K562 (cell line): ENCODE data around the gene AP2A2. TPM values are rescaled to one million over a fixed set of nuclear protein-coding genes. Genes with fewer than 3 reads are reported as not detected.

Experiments used
- ATAC-seq: fragments of 200-7000 bp; cut with Tn5 transposase; 3 replicates; pipeline ENCODE4 v1.9.1; 2020; ENCODE audit warnings: moderate library complexity
- BruUV-seq: library from RNA; stranded (reverse); fragments of 400-500 nt; replicated peaks from 2 replicates; lab custom pipeline; 2021; lab: Mats Ljungman, UMichigan
- CTCF ChIA-PET: fragments of 300-600 bp; formaldehyde crosslinking; extraction: SDS; loops from one replicate; lab custom pipeline; 2021; ENCODE audit warnings: low intra/inter-chr PET ratio; lab: Yijun Ruan, JAX
- POLR2A ChIA-PET: fragments of 300-600, 350-650 bp; sonication (Branson Sonifier 250); formaldehyde crosslinking; extraction: SDS; loops from one replicate; lab custom pipeline; 2021; ENCODE audit warnings: antibody characterized with exemption, inconsistent platforms; lab: Yijun Ruan, JAX
- DNase-seq, 4 experiments: peaks; one replicate each; pipeline versions ENCODE4 v3.0.0 to v3.0.0-alpha.2; 2011 to 2018; ENCODE audit warnings: low spot score in 3 of 4, mixed read lengths in 3 of 4; ENCODE audit errors: extremely low read depth in 1 of 4
- FAIRE-seq: peaks from 2 replicates; lab custom pipeline; 2011; peaks lifted over from hg19 to GRCh38; lab: Jason Lieb, UNC
- H2AFZ ChIP-seq: 2 replicates; pipeline ENCODE4 v1.6.0; 2011; ENCODE audit warnings: low read depth, low read length, control low read depth, inconsistent platforms
- H3K27ac ChIP-seq: fragments of 200-600 bp; 3 replicates; pipeline ENCODE4 v1.8.0; 2011; ENCODE audit warnings: low read depth, mild to moderate bottlenecking, control low read depth, inconsistent platforms, low read length, moderate library complexity, mixed read lengths; ENCODE audit errors: extremely low read depth
- H3K27me3 ChIP-seq, 2 experiments: fragments of 300-600 bp in 1 of 2; 2 replicates in 1 of 2; 3 replicates in 1 of 2; pipeline versions ENCODE4 v1.6.0 to v1.8.0; 2011; ENCODE audit warnings: inconsistent platforms in 2 of 2, low read length in 2 of 2, mild to moderate bottlenecking in 1 of 2, mixed read lengths in 1 of 2, moderate library complexity in 1 of 2; ENCODE audit not compliant: control insufficient read depth in 2 of 2, insufficient read depth in 2 of 2
- H3K36me3 ChIP-seq: fragments of 300-600 bp; 3 replicates; pipeline ENCODE4 v1.8.0; 2011; ENCODE audit warnings: mild to moderate bottlenecking, low read length, inconsistent platforms; ENCODE audit not compliant: control insufficient read depth, insufficient read depth
- H3K4me1 ChIP-seq, 2 experiments: fragments of 200-600 bp in 1 of 2; replicated peaks in 1 of 2; 2 replicates in 1 of 2; 3 replicates in 1 of 2; pipeline versions ENCODE4 v1.5.1 to v1.8.0; 2011; ENCODE audit warnings: inconsistent platforms in 2 of 2, low read length in 2 of 2, mild to moderate bottlenecking in 1 of 2, mixed read lengths in 1 of 2, moderate library complexity in 1 of 2; ENCODE audit not compliant: control insufficient read depth in 2 of 2, insufficient read depth in 2 of 2
- H3K4me2 ChIP-seq: 2 replicates; pipeline ENCODE4 v1.6.1; 2011; ENCODE audit warnings: low read length, control low read depth, inconsistent platforms, mixed read lengths; ENCODE audit not compliant: insufficient read depth
- H3K4me3 ChIP-seq: fragments of 200-600 bp; sonication (generic), shearing (Covaris generic); 2 replicates; pipeline ENCODE4 v1.5.1; 2016; ENCODE audit warnings: control low read depth, inconsistent platforms
- H3K79me2 ChIP-seq: fragments of 200-600 bp; 3 replicates; pipeline ENCODE4 v1.8.0; 2011; ENCODE audit warnings: low read length, inconsistent platforms; ENCODE audit not compliant: control insufficient read depth, insufficient read depth
- H3K9ac ChIP-seq, 2 experiments: 2 replicates each; pipeline versions ENCODE4 v1.6.0 to v1.6.1; 2011; ENCODE audit warnings: low read depth in 2 of 2, low read length in 2 of 2, control low read depth in 1 of 2, inconsistent platforms in 1 of 2, mild to moderate bottlenecking in 1 of 2, mixed read lengths in 1 of 2; ENCODE audit not compliant: insufficient read depth in 1 of 2
- H3K9me1 ChIP-seq: one replicate; pipeline ENCODE4 v1.6.0; 2011; ENCODE audit warnings: inconsistent platforms, mild to moderate bottlenecking, low read length, moderate library complexity; ENCODE audit not compliant: control insufficient read depth, insufficient read depth
- H3K9me3 ChIP-seq: replicated peaks from 2 replicates; pipeline ENCODE4 v1.5.1; 2011; ENCODE audit warnings: low read depth, low read length, inconsistent platforms; ENCODE audit not compliant: control insufficient read depth, insufficient read depth
- H4K20me1 ChIP-seq: replicated peaks from 2 replicates; pipeline ENCODE4 v1.6.1; 2011; ENCODE audit warnings: low read length, inconsistent platforms, mixed read lengths; ENCODE audit not compliant: control insufficient read depth, insufficient read depth
- CBX1 ChIP-seq: sonication (generic); IDR thresholded peaks from 2 replicates; pipeline ENCODE4 v1.6.1; 2016; ENCODE audit warnings: antibody characterized with exemption, low read depth, mild to moderate bottlenecking
- CEBPB ChIP-seq: fragments of 450-650 bp; IDR thresholded peaks from 2 replicates; pipeline ENCODE4 v1.6.1; 2016; ENCODE audit warnings: missing genetic modification characterization, missing compliant biosample characterization
- EGR1 ChIP-seq: fragments of 450-650 bp; conservative IDR thresholded peaks from 2 replicates; pipeline ENCODE4 v1.6.1; 2017; ENCODE audit warnings: mild to moderate bottlenecking
- HMGN3 ChIP-seq: IDR thresholded peaks from 2 replicates; pipeline ENCODE4 v1.6.1; 2011; ENCODE audit warnings: borderline replicate concordance, low read depth, mild to moderate bottlenecking, mixed read lengths, low read length; ENCODE audit not compliant: insufficient read length; ENCODE audit errors: extremely low read depth
- PCBP2 ChIP-seq: fragments of 200-400 bp; formaldehyde crosslinking; IDR thresholded peaks from 2 replicates; pipeline ENCODE4 v1.6.1; 2018; ENCODE audit warnings: low read length, low read depth, mild to moderate bottlenecking, moderate library complexity; ENCODE audit not compliant: poor library complexity, severe bottlenecking
- POLR2A ChIP-seq: fragments of 450-650 bp; conservative IDR thresholded peaks from 2 replicates; pipeline ENCODE4 v1.6.1; 2016
- POLR2AphosphoS5 ChIP-seq: IDR thresholded peaks from 2 replicates; pipeline ENCODE4 v1.6.1; 2011; ENCODE audit warnings: mild to moderate bottlenecking, low read depth, low read length, moderate library complexity; ENCODE audit not compliant: control insufficient read depth, insufficient read depth
- RFX5 ChIP-seq: IDR thresholded peaks from 2 replicates; pipeline ENCODE4 v1.6.1; 2011; ENCODE audit warnings: low read depth, mild to moderate bottlenecking, improper control_type of control experiment, low read length
- ZEB2 ChIP-seq: fragments of 450-650 bp; IDR thresholded peaks from 2 replicates; pipeline ENCODE4 v1.6.1; 2016
- ZNF41 ChIP-seq: fragments of 250-450 bp; sonication (Bioruptor Pico); conservative IDR thresholded peaks from 2 replicates; pipeline ENCODE4 v1.4.0; 2020; ENCODE audit warnings: mild to moderate bottlenecking
- ZNF668 ChIP-seq: fragments of 250-450 bp; sonication (Bioruptor Pico); IDR thresholded peaks from 2 replicates; pipeline ENCODE4 v1.8.0; 2022; ENCODE audit warnings: mild to moderate bottlenecking, inconsistent platforms
- WGBS: fragments of 100-300 bp; shearing (Covaris generic); methylation state at CpG from one replicate; pipeline ENCODE4 v1.1.6; 2016; ENCODE audit warnings: low coverage, mixed read lengths; ENCODE audit not compliant: insufficient coverage; ENCODE audit errors: missing lambda C conversion rate; 5-methylcytosine and 5-hydroxymethylcytosine counted together
- in situ Hi-C: fragments of 300-500 bp; cut with MboI; formaldehyde crosslinking; loops from 4 replicates; pipeline ENCODE4 v1.15.0; 2018; ENCODE audit warnings: inconsistent platforms, mixed read lengths
- intact Hi-C: fragments of 100-400 bp; cut with micrococcal nuclease; formaldehyde crosslinking; loops from 2 replicates; pipeline ENCODE4 v1.14.2; 2022
- polyA plus RNA-seq, 8 experiments: library from polyadenylated mRNA; depleted of rRNA in 4 of 8; stranded (reverse) in 5 of 8; unstranded in 3 of 8; fragments of >200 nt; fragmentation: Nextera tagmentation in 2 of 8; fragmentation: Illumina TruSeq in 1 of 8; extraction: Ambion mirVana in 2 of 8; extraction: Trizol in 1 of 8; gene quantifications; 2 replicates each; pipeline versions ENCODE4 v1.2.1 to v1.2.3, GENCODE V29; 2011 to 2014; ENCODE audit warnings: inconsistent platforms in 1 of 8, missing spikeins in 1 of 8
- total RNA-seq, 7 experiments: library from RNA; depleted of rRNA in 6 of 7; stranded (reverse); fragments of >200 nt in 6 of 7; fragmentation: Illumina TruSeq in 2 of 7; extraction: Trizol in 2 of 7; gene quantifications; 2 replicates each; pipeline versions ENCODE4 v1.2.1 to v1.2.3, GENCODE V29; 2011 to 2021; ENCODE audit warnings: low replicate concordance in 1 of 7
- TF ChIP-seq, protein P1 (sequence below), 2 experiments: fragments of 450-650 bp in 1 of 2; sonication (generic) in 1 of 2; formaldehyde crosslinking in 1 of 2; IDR thresholded peaks in 1 of 2; conservative IDR thresholded peaks in 1 of 2; 2 replicates each; pipeline versions ENCODE4 v1.6.1 to v1.8.1; 2016 to 2023; ENCODE audit warnings: mild to moderate bottlenecking in 2 of 2, moderate library complexity in 2 of 2, inconsistent platforms in 1 of 2, missing genetic modification reagents in 1 of 2
- TF ChIP-seq, protein P2 (sequence below): fragments of 250-450 bp; sonication (Bioruptor Pico); IDR thresholded peaks from 2 replicates; pipeline ENCODE4 v1.8.0; 2022; ENCODE audit warnings: moderate library complexity, mild to moderate bottlenecking, inconsistent platforms
- TF ChIP-seq, protein P3 (sequence below), 2 experiments: IDR thresholded peaks in 1 of 2; conservative IDR thresholded peaks in 1 of 2; 2 replicates each; pipeline ENCODE4 v1.6.1; 2016; ENCODE audit warnings: low read depth in 2 of 2, mild to moderate bottlenecking in 1 of 2, missing compliant biosample characterization in 1 of 2, missing genetic modification characterization in 1 of 2, moderate library complexity in 1 of 2
- TF ChIP-seq, protein P4 (sequence below): sonication (generic); formaldehyde crosslinking; IDR thresholded peaks from 2 replicates; pipeline ENCODE4 v1.8.1; 2023; ENCODE audit warnings: mild to moderate bottlenecking, missing genetic modification reagents

The AP2A2 gene
- total and polyA plus RNA-seq, 9 of the 15 experiments (the other 6 are each of a cell fraction or from before 2014, with no cell fraction given), result 0.69 to 41.7 (median 15.2) TPM

DNA sequence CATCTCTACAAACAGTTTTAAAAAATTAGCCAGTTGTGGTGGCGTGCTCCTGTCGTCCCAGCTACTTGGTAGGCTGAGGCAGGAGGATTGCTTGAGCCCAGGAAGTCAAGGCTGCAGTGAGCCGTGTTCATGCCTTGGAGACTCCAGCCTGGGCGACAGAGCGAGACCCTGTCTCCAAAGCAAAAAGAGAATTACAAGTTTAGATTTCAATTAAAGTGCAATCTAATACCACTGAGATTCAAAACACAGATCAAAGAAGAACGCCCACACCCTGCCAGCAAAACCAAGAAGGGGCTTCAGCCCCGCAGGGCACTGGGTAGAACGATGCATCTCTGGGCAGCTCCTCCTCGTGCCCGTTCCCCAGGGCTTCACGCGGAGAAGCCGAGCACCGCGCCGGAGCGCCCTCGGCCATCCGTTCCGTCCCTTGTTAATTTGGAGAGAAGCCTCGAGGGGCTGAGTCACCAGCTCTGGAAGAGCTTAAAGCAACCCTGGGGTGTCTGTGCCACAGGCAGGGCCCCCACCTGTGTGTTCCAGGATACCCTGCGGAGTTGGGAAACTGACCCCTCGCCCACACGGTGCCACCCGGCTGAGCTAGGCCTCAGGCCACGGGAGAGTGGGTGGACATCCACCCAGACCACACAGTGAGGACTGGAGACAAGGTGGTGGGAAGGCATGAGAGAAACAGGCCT, 47.0 kb downstream of the AP2A2 start:
- H4K20me1 ChIP-seq, result no peaks in the 10 kb centered on the region
- 88% methylated on average over 12 of the region's 26 CpGs for whole genome bisulfite sequencing
- no peaks in the 10 kb centered on the region for H3K79me2 ChIP-seq
- H3K9me3 ChIP-seq, result no peaks in the 10 kb centered on the region
- CTCF ChIA-PET, result no interaction called here
- no peak overlapping the region for H3K4me3 ChIP-seq
- POLR2A ChIA-PET, result interaction anchor here (0.6 kb wide), 1 partner anchor 33 kb away, joined by 3 read pairs; no protein-coding TSS in a partner anchor
- no peak overlapping the region for H2AFZ ChIP-seq
- DNase-seq, result no peak
- peaks cover 44% of the 10 kb centered on the region; the same call in 2 of the 3 replicates for H3K36me3 ChIP-seq
- intact Hi-C loops, result no loop called here
- no peak for ATAC-seq
- H3K9me1 ChIP-seq, result no peaks in the 10 kb centered on the region
- H3K4me2 ChIP-seq, result no peak overlapping the region
- no peaks in the 10 kb centered on the region for H3K27me3 ChIP-seq
- H3K27ac ChIP-seq, result no peak overlapping the region
- BruUV-seq, result no TSS peak
- no peak overlapping the region; a peak in 1 of 4 replicates for H3K9ac ChIP-seq
- in situ Hi-C loops, result no loop called here
- peaks cover 0 to 34% of the 10 kb centered on the region in 2 experiments; a peak in 2 of 5 replicates for H3K4me1 ChIP-seq
- FAIRE-seq, result no peak
- TF ChIP-seq CEBPB (tag) (no peak), HMGN3 (no peak), EGR1 (no peak), PCBP2 (no peak), POLR2AphosphoS5 (no peak), ZNF41 (CRISPR knock-in tag) (no peak), RFX5 (no peak), ZEB2 (no peak), CBX1 (no peak), ZNF668 (no peak), POLR2A (no peak)
- TF ChIP-seq, protein P1, sequence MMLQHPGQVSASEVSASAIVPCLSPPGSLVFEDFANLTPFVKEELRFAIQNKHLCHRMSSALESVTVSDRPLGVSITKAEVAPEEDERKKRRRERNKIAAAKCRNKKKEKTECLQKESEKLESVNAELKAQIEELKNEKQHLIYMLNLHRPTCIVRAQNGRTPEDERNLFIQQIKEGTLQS (IDR thresholded peaks at IDR 0.05), result no peak
- TF ChIP-seq, protein P1 (CRISPR knock-in tag; conservative IDR thresholded peaks at IDR 0.05), result no peak
- TF ChIP-seq, protein P2, sequence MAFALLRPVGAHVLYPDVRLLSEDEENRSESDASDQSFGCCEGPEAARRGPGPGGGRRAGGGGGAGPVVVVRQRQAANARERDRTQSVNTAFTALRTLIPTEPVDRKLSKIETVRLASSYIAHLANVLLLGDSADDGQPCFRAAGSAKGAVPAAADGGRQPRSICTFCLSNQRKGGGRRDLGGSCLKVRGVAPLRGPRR (CRISPR knock-in tag), result no peak
- TF ChIP-seq, protein P3, sequence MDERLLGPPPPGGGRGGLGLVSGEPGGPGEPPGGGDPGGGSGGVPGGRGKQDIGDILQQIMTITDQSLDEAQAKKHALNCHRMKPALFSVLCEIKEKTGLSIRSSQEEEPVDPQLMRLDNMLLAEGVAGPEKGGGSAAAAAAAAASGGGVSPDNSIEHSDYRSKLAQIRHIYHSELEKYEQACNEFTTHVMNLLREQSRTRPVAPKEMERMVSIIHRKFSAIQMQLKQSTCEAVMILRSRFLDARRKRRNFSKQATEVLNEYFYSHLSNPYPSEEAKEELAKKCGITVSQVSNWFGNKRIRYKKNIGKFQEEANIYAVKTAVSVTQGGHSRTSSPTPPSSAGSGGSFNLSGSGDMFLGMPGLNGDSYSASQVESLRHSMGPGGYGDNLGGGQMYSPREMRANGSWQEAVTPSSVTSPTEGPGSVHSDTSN (CRISPR knock-in tag; IDR thresholded peaks at IDR 0.05; ENCODE audit: low read depth), result no peak
- TF ChIP-seq, protein P3 (tag; conservative IDR thresholded peaks at IDR 0.05; ENCODE audit: low read depth), result no peak
- TF ChIP-seq, protein P4, sequence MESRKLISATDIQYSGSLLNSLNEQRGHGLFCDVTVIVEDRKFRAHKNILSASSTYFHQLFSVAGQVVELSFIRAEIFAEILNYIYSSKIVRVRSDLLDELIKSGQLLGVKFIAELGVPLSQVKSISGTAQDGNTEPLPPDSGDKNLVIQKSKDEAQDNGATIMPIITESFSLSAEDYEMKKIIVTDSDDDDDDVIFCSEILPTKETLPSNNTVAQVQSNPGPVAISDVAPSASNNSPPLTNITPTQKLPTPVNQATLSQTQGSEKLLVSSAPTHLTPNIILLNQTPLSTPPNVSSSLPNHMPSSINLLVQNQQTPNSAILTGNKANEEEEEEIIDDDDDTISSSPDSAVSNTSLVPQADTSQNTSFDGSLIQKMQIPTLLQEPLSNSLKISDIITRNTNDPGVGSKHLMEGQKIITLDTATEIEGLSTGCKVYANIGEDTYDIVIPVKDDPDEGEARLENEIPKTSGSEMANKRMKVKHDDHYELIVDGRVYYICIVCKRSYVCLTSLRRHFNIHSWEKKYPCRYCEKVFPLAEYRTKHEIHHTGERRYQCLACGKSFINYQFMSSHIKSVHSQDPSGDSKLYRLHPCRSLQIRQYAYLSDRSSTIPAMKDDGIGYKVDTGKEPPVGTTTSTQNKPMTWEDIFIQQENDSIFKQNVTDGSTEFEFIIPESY (CRISPR knock-in tag), result no peak
